GM13976 (cell line): Measurements from ENCODE around the gene NKAIN2.

Experiments
- DNase-seq: peaks from one replicate; pipeline ENCODE4 v3.0.0; 2012; ENCODE audit warnings: low spot score
- in situ Hi-C: fragments of 300-500 bp; cut with MboI; formaldehyde crosslinking; loops from one replicate; pipeline ENCODE4 v1.12.0; 2022; ENCODE audit warnings: low sequenced_read_pairs, mixed read lengths, inconsistent platforms; ENCODE audit not compliant: unreplicated experiment
- TF ChIP-seq, protein P1 (sequence below): IDR thresholded peaks from 2 replicates; pipeline ENCODE4 v1.5.1; 2012; ENCODE audit warnings: borderline replicate concordance, mild to moderate bottlenecking; ENCODE audit not compliant: insufficient read depth; ENCODE audit errors: extremely low read depth, missing control alignments, control extremely low read depth

The NKAIN2 gene

DNA sequence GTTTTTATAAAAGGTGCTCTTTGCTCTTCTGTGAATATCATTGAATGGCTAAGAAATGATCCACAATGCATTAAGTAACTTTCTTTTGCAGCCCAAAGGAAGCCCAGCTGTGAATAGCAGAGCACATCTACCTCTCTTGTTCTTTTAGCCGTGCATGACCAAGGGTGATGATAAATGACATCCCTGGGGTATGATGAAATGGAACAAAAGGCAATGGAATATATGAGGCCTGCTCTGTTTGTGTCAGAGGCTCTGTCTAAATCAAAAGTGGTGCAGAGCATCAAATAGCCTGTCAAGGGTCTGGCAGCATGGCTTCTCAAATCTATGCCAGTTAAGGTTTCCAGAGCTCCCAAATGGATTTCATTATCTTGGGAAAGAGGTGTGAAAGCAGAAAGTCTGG is 796.0 kb downstream of the NKAIN2 start:
- DNase-seq: no peak
- in situ Hi-C loops: no loop called here
- TF ChIP-seq, protein P1, sequence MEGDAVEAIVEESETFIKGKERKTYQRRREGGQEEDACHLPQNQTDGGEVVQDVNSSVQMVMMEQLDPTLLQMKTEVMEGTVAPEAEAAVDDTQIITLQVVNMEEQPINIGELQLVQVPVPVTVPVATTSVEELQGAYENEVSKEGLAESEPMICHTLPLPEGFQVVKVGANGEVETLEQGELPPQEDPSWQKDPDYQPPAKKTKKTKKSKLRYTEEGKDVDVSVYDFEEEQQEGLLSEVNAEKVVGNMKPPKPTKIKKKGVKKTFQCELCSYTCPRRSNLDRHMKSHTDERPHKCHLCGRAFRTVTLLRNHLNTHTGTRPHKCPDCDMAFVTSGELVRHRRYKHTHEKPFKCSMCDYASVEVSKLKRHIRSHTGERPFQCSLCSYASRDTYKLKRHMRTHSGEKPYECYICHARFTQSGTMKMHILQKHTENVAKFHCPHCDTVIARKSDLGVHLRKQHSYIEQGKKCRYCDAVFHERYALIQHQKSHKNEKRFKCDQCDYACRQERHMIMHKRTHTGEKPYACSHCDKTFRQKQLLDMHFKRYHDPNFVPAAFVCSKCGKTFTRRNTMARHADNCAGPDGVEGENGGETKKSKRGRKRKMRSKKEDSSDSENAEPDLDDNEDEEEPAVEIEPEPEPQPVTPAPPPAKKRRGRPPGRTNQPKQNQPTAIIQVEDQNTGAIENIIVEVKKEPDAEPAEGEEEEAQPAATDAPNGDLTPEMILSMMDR: no peak

DNA sequence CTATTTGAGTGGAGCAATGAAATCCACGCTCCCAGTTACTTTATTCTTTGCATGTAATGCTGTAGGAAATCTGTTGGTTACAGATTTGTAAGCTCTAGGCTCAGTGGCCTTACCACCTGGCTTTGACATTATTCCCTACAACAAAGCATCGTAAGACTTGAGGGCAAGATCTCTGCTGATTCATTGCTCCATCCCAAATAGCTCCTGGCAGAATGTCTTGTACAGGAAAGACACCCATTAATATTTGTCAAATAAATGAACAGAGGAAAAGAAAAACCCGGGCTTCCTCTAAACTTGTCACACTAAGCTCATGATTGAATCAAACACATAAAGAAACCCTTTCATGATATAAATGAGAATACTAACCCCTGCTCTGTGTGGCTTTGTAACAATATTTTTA is 801.1 kb downstream of the NKAIN2 start:
- no peak for DNase-seq
- in situ Hi-C loops: no loop called here
- TF ChIP-seq, protein P1: no peak

DNA sequence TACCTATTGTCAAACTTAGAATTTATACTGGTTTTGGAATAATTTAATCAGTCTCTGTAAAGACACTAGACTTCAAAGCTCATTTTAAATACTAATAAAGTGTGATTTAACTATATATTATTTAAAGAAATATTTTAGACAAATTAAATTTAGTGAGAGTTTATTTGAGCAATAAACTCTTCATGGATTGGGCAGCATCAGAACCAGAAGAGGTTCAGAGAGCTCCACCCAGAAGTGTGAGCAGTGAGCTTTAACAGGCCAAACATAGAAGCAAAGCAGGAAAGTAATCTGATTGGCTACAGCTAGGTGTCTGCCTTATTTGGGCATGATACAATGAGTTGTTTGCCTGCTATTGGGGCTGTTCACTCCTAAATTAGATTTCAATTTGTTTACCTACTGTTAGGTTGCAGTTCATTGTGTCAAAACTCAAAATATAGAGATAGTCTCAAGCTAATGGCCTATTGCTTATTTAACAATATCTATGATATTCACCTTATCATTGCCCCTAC is 803.5 kb downstream of the NKAIN2 start:
- DNase-seq: no peak
- in situ Hi-C loops: no loop called here
- TF ChIP-seq, protein P1: no peak

DNA sequence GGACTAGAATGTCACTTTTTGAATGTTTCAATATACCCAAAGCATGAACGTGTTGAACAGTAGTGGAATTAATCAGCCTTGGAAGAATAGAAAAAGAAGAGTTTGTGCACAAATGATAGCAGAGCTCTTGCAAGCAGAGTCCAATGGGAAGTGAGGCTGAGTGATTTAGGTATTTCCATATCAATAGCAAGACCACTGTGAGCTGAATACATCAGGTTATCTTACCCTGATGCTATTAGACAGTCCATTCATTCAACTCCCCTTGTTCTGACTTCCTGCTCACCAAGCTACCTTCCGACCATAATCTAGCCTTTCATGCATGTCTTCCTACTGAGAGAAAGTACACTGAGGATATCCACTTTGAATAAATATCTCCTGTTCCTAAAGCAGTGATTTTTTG is 809.4 kb downstream of the NKAIN2 start:
- in situ Hi-C loops: no loop called here

DNA sequence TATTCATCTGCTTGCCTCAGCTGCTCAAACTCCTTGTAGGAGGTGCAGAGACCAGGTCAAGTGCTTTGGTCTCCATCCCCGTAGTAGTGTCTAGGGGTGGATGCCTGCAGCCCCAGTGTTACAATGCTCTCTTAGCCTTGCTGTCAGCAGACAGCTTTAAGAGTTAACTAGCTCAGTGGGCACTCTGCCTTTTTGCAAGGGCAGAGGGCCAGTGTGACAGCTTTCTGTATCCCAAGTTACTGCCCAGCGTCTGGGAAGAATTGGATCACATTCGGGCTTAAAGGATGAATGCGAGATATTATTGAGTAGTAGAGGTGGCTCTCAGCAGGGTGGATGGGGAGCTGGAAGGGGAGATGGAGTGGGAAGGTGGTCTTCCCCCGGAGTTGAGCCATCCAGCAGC is 818.7 kb downstream of the NKAIN2 start:
- no peak for DNase-seq
- in situ Hi-C loops: no loop called here
- TF ChIP-seq, protein P1: no peak

More for the DNA sequence above, 809.4 kb downstream of the NKAIN2 start:
- TF ChIP-seq, protein P1: no peak
- no peak for DNase-seq

DNA sequence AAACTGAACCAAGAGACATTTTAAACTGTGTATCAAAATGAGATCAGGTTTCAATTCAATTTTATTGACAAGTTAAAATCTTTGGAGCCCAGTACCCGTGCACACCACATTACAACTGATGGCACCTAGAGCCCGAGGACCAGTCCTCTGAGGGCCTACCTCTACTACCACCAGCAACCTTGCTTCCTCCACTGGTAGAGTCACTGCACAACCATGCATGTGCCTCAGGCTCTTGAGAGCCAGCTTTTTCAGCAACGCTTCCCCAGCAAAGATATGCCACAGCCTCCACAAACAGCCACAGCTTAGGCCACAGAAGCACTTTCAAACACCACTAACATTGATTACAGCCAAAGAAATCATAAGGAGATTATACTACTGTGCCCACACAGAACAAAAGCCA is 830.0 kb downstream of the NKAIN2 start:
- in situ Hi-C loops: no loop called here
- TF ChIP-seq, protein P1: no peak
- no peak for DNase-seq

DNA sequence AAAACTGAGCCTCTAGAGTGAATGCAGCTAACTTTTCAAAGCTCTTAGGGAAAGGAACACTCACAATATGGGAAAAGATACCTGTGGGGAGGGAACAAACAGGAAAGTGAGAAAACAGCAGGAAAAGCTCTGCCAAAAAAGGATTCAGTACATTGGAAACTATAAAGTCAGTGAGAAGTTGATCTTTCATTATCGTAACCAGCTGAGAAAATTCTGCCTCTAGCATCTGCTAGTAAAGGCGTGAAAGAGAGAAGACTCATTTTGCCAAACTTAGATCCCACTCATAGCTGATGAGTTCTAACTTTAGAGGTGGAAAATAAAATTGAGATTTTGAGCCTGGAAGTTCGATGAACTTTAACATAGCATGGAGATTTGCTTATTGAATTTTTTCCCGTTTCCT is 836.8 kb downstream of the NKAIN2 start:
- TF ChIP-seq, protein P1: no peak
- no peak for DNase-seq
- in situ Hi-C loops: no loop called here
